Hematopoietic multipotent progenitor cell treated with erythropoietin and hydrocortisone succinate and interleukin-3 and kit ligand, for 6 days (in vitro differentiated cells): ENCODE measurements around the gene CEMP1.
A peak's percentile ranks its signal among the peaks of the same experiment; 100 is the strongest.

Experiments used
- DNase-seq: peaks from one replicate; pipeline ENCODE4 v3.0.0-alpha.2; 2015

Gene CEMP1

GRCh38 chr16:2518823-2519710 is 12.1 kb downstream of the CEMP1 start:
- no peak for DNase-seq

GRCh38 chr16:2517954-2518605 is 13.1 kb downstream of the CEMP1 start:
- DNase-seq: no peak

GRCh38 chr16:2516391-2517240 is 14.6 kb downstream of the CEMP1 start:
- peak; percentile 74 for DNase-seq

- peak; percentile 58 for DNase-seq
Measured at GRCh38 chr16:2515180-2515851, 15.9 kb downstream of the CEMP1 start.

GRCh38 chr16:2514333-2515179 is 16.7 kb downstream of the CEMP1 start:
- DNase-seq: no peak

GRCh38 chr16:2513405-2514332 is 17.5 kb downstream of the CEMP1 start, which contains the start of gene ATP6V0C:
TSS of gene ATP6V0C (plus strand) at chr16:2513952. CDS start at chr16:2514104, 152 bp downstream.
- peak; percentile 96 for DNase-seq

- no peak for DNase-seq
Measured at GRCh38 chr16:2512735-2513404, 18.3 kb downstream of the CEMP1 start.

GRCh38 chr16:2511996-2512734 is 19.0 kb downstream of the CEMP1 start:
- DNase-seq: no peak

- DNase-seq: no peak
Measured at GRCh38 chr16:2511128-2511800, 19.9 kb downstream of the CEMP1 start.

GRCh38 chr16:2508722-2509400 is 22.3 kb downstream of the CEMP1 start:
- no peak for DNase-seq

- peak; percentile 36 for DNase-seq
Measured at GRCh38 chr16:2507665-2508064, 23.5 kb downstream of the CEMP1 start.

GRCh38 chr16:2507052-2507659 is 24.1 kb downstream of the CEMP1 start:
- DNase-seq: peak; percentile 56

GRCh38 chr16:2505695-2506094 is 25.5 kb downstream of the CEMP1 start:
- no peak for DNase-seq

- DNase-seq: no peak
Measured at GRCh38 chr16:2501946-2502895, 29.0 kb downstream of the CEMP1 start.

GRCh38 chr16:2500918-2501750 is 30.1 kb downstream of the CEMP1 start:
- DNase-seq: peak; percentile 86
